HL-60 (cell line): ENCODE results near the gene KIAA1217.

ENCODE experiments used
- DNase-seq, 2 experiments: peaks; one replicate each; pipeline ENCODE4 v3.0.0-alpha.2; 2010 to 2020; ENCODE audit warnings: low read depth in 1 of 2, low spot score in 1 of 2
- H3K27ac ChIP-seq: fragments of 250-450 bp; sonication (Bioruptor Pico); replicated peaks from 2 replicates; pipeline ENCODE4 v1.5.1; 2020; ENCODE audit warnings: mild to moderate bottlenecking, moderate library complexity
- H3K27me3 ChIP-seq: fragments of 250-450 bp; sonication (Bioruptor Pico); 2 replicates; pipeline ENCODE4 v1.5.1; 2021; ENCODE audit warnings: mild to moderate bottlenecking, moderate library complexity; ENCODE audit not compliant: insufficient read depth, poor library complexity, severe bottlenecking
- H3K4me3 ChIP-seq: replicated peaks from 2 replicates; pipeline ENCODE4 v1.5.1; 2011; ENCODE audit warnings: mild to moderate bottlenecking, control low read depth, low read length; ENCODE audit not compliant: insufficient read depth
- CTCF ChIP-seq: IDR thresholded peaks from one replicate; pipeline ENCODE4 v1.5.1; 2011; ENCODE audit warnings: low read length, control low read depth, inconsistent platforms; ENCODE audit not compliant: insufficient read depth
- GABPA ChIP-seq: IDR thresholded peaks from 2 replicates; pipeline ENCODE4 v1.6.1; 2012; ENCODE audit warnings: low read depth
- POLR2AphosphoS5 ChIP-seq: IDR thresholded peaks from 2 replicates; pipeline ENCODE4 v1.6.1; 2012; ENCODE audit warnings: low read depth
- REST ChIP-seq: IDR thresholded peaks from 2 replicates; pipeline ENCODE4 v1.6.1; 2012; ENCODE audit warnings: low read depth; ENCODE audit not compliant: insufficient replicate concordance
- SPI1 ChIP-seq: IDR thresholded peaks from 2 replicates; pipeline ENCODE4 v1.6.1; 2012; ENCODE audit warnings: low read depth, mild to moderate bottlenecking, borderline replicate concordance

The KIAA1217 gene

GRCh38 chr10:24414597-24414996, 205.7 kb downstream of the KIAA1217 start:
- no peak for TF ChIP-seq REST
- no peak for TF ChIP-seq GABPA
- TF ChIP-seq CTCF: no peak
- TF ChIP-seq SPI1: no peak
- no peak for TF ChIP-seq POLR2AphosphoS5
- no peak overlapping the region for H3K4me3 ChIP-seq

GRCh38 chr10:24415455-24416125, 206.7 kb downstream of the KIAA1217 start:
- no peak for DNase-seq
- Histone ChIP-seq H3K27ac (no peak overlapping the region), H3K4me3 (no peak overlapping the region), H3K27me3 (no peaks in the 10 kb centered on the region)
- TF ChIP-seq GABPA (no peak), REST (no peak), POLR2AphosphoS5 (no peak), CTCF (no peak), SPI1 (no peak)

More at GRCh38 chr10:24414597-24414996, 205.7 kb downstream of the KIAA1217 start:
- H3K27ac ChIP-seq: no peak overlapping the region
- no peak for DNase-seq
- no peaks in the 10 kb centered on the region for H3K27me3 ChIP-seq

GRCh38 chr10:24416248-24416647, 207.3 kb downstream of the KIAA1217 start:
- Histone ChIP-seq H3K27ac (no peak overlapping the region), H3K4me3 (no peak overlapping the region), H3K27me3 (no peaks in the 10 kb centered on the region)
- TF ChIP-seq SPI1: no peak
- TF ChIP-seq REST: no peak
- TF ChIP-seq GABPA: no peak
- no peak for TF ChIP-seq POLR2AphosphoS5
- no peak for TF ChIP-seq CTCF
- no peak for DNase-seq
